Small intestine (tissue), 7 donors: ENCODE data around the gene KRT7. TPM values are rescaled to one million over a fixed set of nuclear protein-coding genes. Genes with fewer than 3 reads are reported as not detected.

ENCODE experiments used
- DNase-seq, 2 donors: peaks; one replicate each; pipeline versions ENCODE4 v3.0.0 to v3.0.0-alpha.2; 2013
- FAIRE-seq: peaks from 2 replicates; lab custom pipeline; 2012; peaks lifted over from hg19 to GRCh38; lab: Jason Lieb, UNC
- H3K27ac ChIP-seq, 3 donors: one replicate each; pipeline ENCODE4 v1.5.1; 2013; ENCODE audit warnings: low read length in 2 of 3, mild to moderate bottlenecking in 2 of 3, control low read depth in 1 of 3, inconsistent platforms in 1 of 3, low read depth in 1 of 3, moderate library complexity in 1 of 3
- H3K27me3 ChIP-seq, 3 donors: one replicate each; pipeline ENCODE4 v1.6.1; 2013; ENCODE audit warnings: low read length in 3 of 3, inconsistent platforms in 1 of 3; ENCODE audit not compliant: control insufficient read depth in 3 of 3, insufficient read depth in 3 of 3
- H3K36me3 ChIP-seq, 3 donors: one replicate each; pipeline ENCODE4 v1.6.1; 2013; ENCODE audit warnings: low read length in 3 of 3, inconsistent platforms in 1 of 3, low read depth in 1 of 3, mild to moderate bottlenecking in 1 of 3, moderate library complexity in 1 of 3; ENCODE audit not compliant: control insufficient read depth in 3 of 3, insufficient read depth in 2 of 3
- H3K4me1 ChIP-seq, 3 donors: one replicate each; pipeline ENCODE4 v1.6.1; 2013; ENCODE audit warnings: low read length in 2 of 3, inconsistent platforms in 1 of 3, low read depth in 1 of 3, mild to moderate bottlenecking in 1 of 3, moderate library complexity in 1 of 3; ENCODE audit not compliant: control insufficient read depth in 3 of 3, insufficient read depth in 2 of 3
- H3K4me3 ChIP-seq, 3 donors: one replicate each; pipeline ENCODE4 v1.5.1; 2013; ENCODE audit warnings: low read length in 3 of 3, control low read depth in 1 of 3, inconsistent platforms in 1 of 3, low read depth in 1 of 3, mild to moderate bottlenecking in 1 of 3, moderate library complexity in 1 of 3
- H3K9me3 ChIP-seq, 2 donors: one replicate each; pipeline ENCODE4 v1.6.1; 2013; ENCODE audit warnings: low read depth in 1 of 2, low read length in 1 of 2; ENCODE audit not compliant: control insufficient read depth in 2 of 2, insufficient read depth in 1 of 2
- WGBS, 3 donors: extraction: QIAGEN DNeasy Blood & Tissue Kit; methylation state at CpG; one replicate each; pipeline ENCODE4 v1.1.7; 2013; 5-methylcytosine and 5-hydroxymethylcytosine counted together
- polyA plus RNA-seq, 4 donors: library from polyadenylated mRNA; stranded (reverse) in 3 of 4; unstranded in 1 of 4; fragments of 200-250 nt in 3 of 4; fragments of 120-200 nt in 1 of 4; gene quantifications; one replicate each; pipeline versions ENCODE4 v1.2.1 to v1.2.3, GENCODE V29; 2013
- donor health status: healthy with polysubstance abuse.
- donor health status: control.
- donor health status: control.
- donor health status: Bipolar disorder and iron deficiency.
- donor health status: healthy.

Gene KRT7
- polyA plus RNA-seq, 4 donors: 2.2 to 10.1 (median 3.2) TPM

DNA sequence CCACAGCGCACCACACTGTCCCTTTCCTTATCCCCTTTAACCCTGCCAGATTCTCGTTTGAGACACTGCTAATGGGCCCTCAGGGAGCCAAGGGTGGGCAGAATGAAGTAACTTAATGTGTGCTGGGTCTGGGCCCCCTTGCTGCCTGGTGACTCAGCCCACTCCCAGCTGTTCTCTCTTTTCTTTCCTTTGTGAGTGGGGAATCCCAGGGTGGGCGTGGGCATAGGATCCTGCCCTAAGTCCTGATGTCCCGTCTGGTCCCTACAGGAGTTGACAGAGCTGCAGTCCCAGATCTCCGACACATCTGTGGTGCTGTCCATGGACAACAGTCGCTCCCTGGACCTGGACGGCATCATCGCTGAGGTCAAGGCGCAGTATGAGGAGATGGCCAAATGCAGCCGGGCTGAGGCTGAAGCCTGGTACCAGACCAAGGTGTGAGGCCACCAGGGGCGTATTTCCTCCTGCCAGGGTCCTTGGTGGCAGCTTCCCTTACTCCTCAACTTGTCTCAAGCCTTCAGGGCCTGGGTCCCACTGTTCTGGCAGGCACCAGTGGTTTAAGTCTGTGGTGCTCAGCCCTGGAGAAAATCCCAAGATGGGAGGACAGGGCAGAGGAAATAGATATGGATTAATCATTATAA, 8.3 kb downstream of the KRT7 start:
- Histone ChIP-seq H3K4me3 (no peak overlapping the region), H3K27ac (no peak overlapping the region), H3K9me3 (no peaks in the 10 kb centered on the region), H3K4me1 (peaks cover 0 to 19% (median 9%) of the 10 kb centered on the region in 3 donors), H3K27me3 (no peaks in the 10 kb centered on the region), H3K36me3 (no peaks in the 10 kb centered on the region)
- 82 to 91% (median 88%) methylated on average over 11 of the region's 11 CpGs for WGBS, 3 donors
- FAIRE-seq: no peak
- no peak for DNase-seq

DNA sequence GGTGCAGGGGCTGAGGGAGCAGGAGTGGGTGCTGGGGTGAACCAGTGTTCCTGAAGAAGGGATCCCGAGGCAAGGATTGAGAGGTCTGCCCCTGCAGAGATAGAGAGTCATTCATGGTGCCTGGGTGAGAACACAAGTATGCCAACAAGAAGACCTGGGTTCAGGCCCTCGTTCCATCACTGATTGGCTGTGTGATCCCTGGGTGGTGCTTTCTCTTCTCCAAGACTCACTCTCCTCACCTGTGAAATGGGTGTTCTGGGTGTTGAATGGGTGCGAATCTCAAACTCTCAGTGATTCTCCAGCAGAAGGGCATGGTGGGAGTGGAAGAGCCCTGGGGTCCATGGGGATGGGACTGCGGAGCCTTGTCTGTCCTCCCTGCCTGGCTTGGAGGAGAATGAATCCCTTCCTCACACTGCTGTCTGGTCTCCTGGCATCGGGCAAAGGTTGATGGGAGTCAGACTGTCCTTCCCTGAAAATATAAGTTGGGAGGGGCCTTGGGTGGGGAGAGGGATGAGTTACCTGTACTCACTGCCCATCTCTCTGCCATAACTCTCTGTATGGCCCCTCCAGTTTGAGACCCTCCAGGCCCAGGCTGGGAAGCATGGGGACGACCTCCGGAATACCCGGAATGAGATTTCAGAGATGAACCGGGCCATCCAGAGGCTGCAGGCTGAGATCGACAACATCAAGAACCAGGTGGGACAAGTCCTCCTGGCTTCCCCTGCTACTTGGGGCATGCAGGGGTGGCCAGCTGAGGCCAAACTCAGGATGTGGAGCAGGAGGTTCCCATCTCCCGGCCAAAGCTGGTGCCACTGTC, 9.6 kb downstream of the KRT7 start:
- 90 to 94% (median 91%) methylated on average over 11 of the region's 11 CpGs for WGBS, 3 donors
- FAIRE-seq: no peak
- no peak overlapping the region for H3K27ac ChIP-seq

GRCh38 chr12:52243259-52243855, 10.3 kb downstream of the KRT7 start:
- H3K4me1 ChIP-seq: peaks cover 0 to 17% (median 9%) of the 10 kb centered on the region in 3 donors
- no peaks in the 10 kb centered on the region for H3K9me3 ChIP-seq
- FAIRE-seq (no peak), DNase-seq (no peak)
- H3K27me3 ChIP-seq: peaks cover 0 to 2% (median 0%) of the 10 kb centered on the region in 3 donors
- no peaks in the 10 kb centered on the region for H3K36me3 ChIP-seq
- no peak overlapping the region for H3K4me3 ChIP-seq
- no peak overlapping the region for H3K27ac ChIP-seq
- 55 to 65% (median 63%) methylated on average over 5 of the region's 5 CpGs for WGBS, 3 donors

More for the DNA sequence above, 9.6 kb downstream of the KRT7 start:
- H3K9me3 ChIP-seq: no peaks in the 10 kb centered on the region
- no peaks in the 10 kb centered on the region for H3K36me3 ChIP-seq
- no peak overlapping the region for H3K4me3 ChIP-seq
- DNase-seq: no peak
- H3K27me3 ChIP-seq: no peaks in the 10 kb centered on the region
- peaks cover 0 to 17% (median 9%) of the 10 kb centered on the region in 3 donors for H3K4me1 ChIP-seq

DNA sequence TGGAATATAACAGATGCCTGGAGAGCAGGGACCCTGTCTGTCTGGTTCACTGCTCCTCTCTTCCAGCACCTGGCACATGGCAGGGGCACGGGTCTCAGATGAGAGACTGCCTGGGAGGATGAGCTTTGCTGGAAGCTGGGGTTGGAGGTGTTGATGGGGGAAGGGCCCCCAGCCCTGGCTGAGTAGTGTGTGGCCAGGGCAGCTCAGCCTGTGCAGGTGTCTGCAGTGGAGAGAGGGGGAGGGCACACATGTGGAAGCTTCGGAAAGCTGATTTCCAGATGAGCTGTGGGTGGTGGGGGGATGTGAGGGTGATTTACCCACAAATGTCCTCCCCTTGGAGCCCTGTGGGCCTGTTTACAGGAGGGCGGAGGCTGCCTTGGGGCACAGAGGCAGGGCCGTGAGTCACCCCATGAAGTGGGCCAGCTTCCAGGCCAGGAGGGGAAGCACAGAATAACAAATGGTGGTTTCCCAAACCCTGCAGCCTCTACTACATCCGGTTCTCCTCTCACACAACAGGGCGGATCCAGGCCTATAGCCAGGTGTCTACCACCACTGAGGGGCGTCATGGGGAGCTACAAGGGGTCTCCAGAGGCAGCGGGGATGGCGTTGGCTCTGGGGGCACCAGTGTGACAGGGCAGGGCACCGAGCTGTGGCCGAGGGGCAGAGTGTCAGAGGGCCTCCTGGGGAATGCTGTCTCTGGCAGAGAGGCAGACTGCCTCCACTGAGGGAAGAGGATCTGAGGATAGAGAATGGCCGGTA, 11.0 kb downstream of the KRT7 start:
- Histone ChIP-seq H3K27me3 (peaks cover 0 to 2% (median 0%) of the 10 kb centered on the region in 3 donors), H3K36me3 (no peaks in the 10 kb centered on the region), H3K4me1 (peaks cover 0 to 17% (median 9%) of the 10 kb centered on the region in 3 donors), H3K27ac (peak overlapping the region in 1 of 3 donors; percentile 73), H3K9me3 (no peaks in the 10 kb centered on the region), H3K4me3 (no peak overlapping the region)
- DNase-seq (peak in 1 of 2 donors; percentile 45), FAIRE-seq (no peak)
- 24 to 36% (median 26%) methylated on average over 11 to 12 of the region's 12 CpGs for WGBS, 3 donors

DNA sequence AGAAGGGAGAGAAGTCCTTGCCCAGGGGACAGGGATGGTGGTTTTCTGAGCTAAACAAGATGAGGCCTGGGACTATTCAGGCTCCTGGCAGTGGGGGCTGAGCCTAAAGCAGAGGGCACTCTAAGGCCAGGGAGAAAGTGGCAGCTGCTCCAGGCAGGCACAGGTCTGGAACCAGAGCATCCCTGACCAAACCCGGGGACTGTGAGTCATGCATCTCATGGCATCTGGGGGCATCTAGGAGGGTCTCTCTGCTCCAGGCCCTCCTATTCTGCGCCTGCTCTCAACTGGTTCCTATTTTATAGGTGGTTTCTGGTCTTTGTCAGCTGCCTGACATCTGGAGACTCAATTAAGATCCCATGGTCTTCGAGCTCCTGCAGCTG, 11.6 kb downstream of the KRT7 start:
- Histone ChIP-seq H3K9me3 (no peaks in the 10 kb centered on the region), H3K27me3 (peaks cover 0 to 7% (median 0%) of the 10 kb centered on the region in 3 donors), H3K36me3 (no peaks in the 10 kb centered on the region), H3K4me1 (peaks cover 0 to 12% (median 9%) of the 10 kb centered on the region in 3 donors), H3K27ac (peak overlapping the region in 1 of 3 donors; percentile 73), H3K4me3 (no peak overlapping the region)
- FAIRE-seq: no peak
- DNase-seq: no peak
- WGBS, 3 donors: 64 to 87% (median 87%) methylated on average over 3 of the region's 3 CpGs

- no peak overlapping the region for H3K4me3 ChIP-seq
- no peaks in the 10 kb centered on the region for H3K9me3 ChIP-seq
- H3K27ac ChIP-seq: no peak overlapping the region
- WGBS, 3 donors: 86 to 90% (median 90%) methylated on average over 20 of the region's 20 CpGs
- FAIRE-seq: no peak
- peaks cover 0 to 10% (median 9%) of the 10 kb centered on the region in 3 donors for H3K4me1 ChIP-seq
- H3K27me3 ChIP-seq: peaks cover 0 to 15% (median 0%) of the 10 kb centered on the region in 3 donors
- H3K36me3 ChIP-seq: no peaks in the 10 kb centered on the region
- no peak for DNase-seq
Observed at GRCh38 chr12:52245259-52245961, 12.4 kb downstream of the KRT7 start.

- no peak for DNase-seq
- no peak overlapping the region for H3K4me3 ChIP-seq
- 72 to 87% (median 85%) methylated on average over 7 of the region's 7 CpGs for WGBS, 3 donors
- H3K4me1 ChIP-seq: peaks cover 0 to 10% (median 9%) of the 10 kb centered on the region in 3 donors
- H3K36me3 ChIP-seq: no peaks in the 10 kb centered on the region
- FAIRE-seq: no peak
- peaks cover 0 to 19% (median 0%) of the 10 kb centered on the region in 3 donors for H3K27me3 ChIP-seq
- H3K27ac ChIP-seq: no peak overlapping the region
- no peaks in the 10 kb centered on the region for H3K9me3 ChIP-seq
Observed at GRCh38 chr12:52245962-52246569, 13.0 kb downstream of the KRT7 start.
